MM.1S (cell line): Measurements from ENCODE around the gene SFMBT2.

Source experiments
- CTCF ChIP-seq: fragments of 300-600 bp; sonication (generic); IDR thresholded peaks from 2 replicates; pipeline ENCODE4 v1.5.1; 2016; ENCODE audit warnings: antibody characterized with exemption, low read length, mixed read lengths
- EZH2 ChIP-seq: fragments of 300-600 bp; sonication (generic); optimal IDR thresholded peaks from 2 replicates; pipeline ENCODE3; 2017; ENCODE audit warnings: low read depth, mild to moderate bottlenecking, antibody characterized with exemption, low read length, mixed read lengths
- EZH2phosphoT487 ChIP-seq: fragments of 300-600 bp; sonication (generic); IDR thresholded peaks from 2 replicates; pipeline ENCODE4 v1.6.1; 2018; ENCODE audit warnings: antibody characterized with exemption, low read length

- TF ChIP-seq CTCF (no peak), EZH2 (no peak), EZH2phosphoT487 (no peak)
Observed at GRCh38 chr10:7377614-7378248, 33.1 kb downstream of the SFMBT2 start.
